Mononuclear cell (primary cell): ENCODE data around the gene REEP5. TPM values are rescaled to one million over a fixed set of nuclear protein-coding genes. Genes with fewer than 3 reads are reported as not detected.
"Not testable (repeated sequence)": the region's sequence is repeated elsewhere in the genome, so short reads cannot be mapped to it uniquely, and the experiment has no call there.

ENCODE experiments used
- H3K27me3 ChIP-seq: 2 replicates; pipeline ENCODE4 v1.6.0; 2011; ENCODE audit warnings: low read length, control low read depth; ENCODE audit not compliant: insufficient read depth
- H3K4me1 ChIP-seq: 2 replicates; pipeline ENCODE4 v1.5.1; 2011; ENCODE audit warnings: mild to moderate bottlenecking, low read length, control low read depth; ENCODE audit not compliant: insufficient read depth
- H3K4me3 ChIP-seq: 2 replicates; pipeline ENCODE4 v1.5.1; 2011; ENCODE audit warnings: mild to moderate bottlenecking, low read length, moderate library complexity
- H3K9me3 ChIP-seq: 2 replicates; pipeline ENCODE4 v1.5.1; 2011; ENCODE audit warnings: low read depth, mild to moderate bottlenecking, control low read depth, low read length
- total RNA-seq: library from RNA; depleted of rRNA; stranded (reverse); fragments of >200 nt; gene quantifications from one replicate; pipeline ENCODE4 v1.2.3, GENCODE V29; 2012

The REEP5 gene
- total RNA-seq, 1 donor: 13.1 TPM

GRCh38 chr5:112918136-112918535, 3.9 kb downstream of the REEP5 start:
- Histone ChIP-seq H3K4me3 (no peak overlapping the region), H3K9me3 (no peaks in the 10 kb centered on the region), H3K27me3 (no peaks in the 10 kb centered on the region), H3K4me1 (peaks cover 62% of the 10 kb centered on the region)

- no peaks in the 10 kb centered on the region for H3K9me3 ChIP-seq
- H3K4me3 ChIP-seq: no peak overlapping the region
- no peaks in the 10 kb centered on the region for H3K27me3 ChIP-seq
- H3K4me1 ChIP-seq: peaks cover 59% of the 10 kb centered on the region
Measured at GRCh38 chr5:112917453-112917995, 4.5 kb downstream of the REEP5 start.

- peaks cover 53% of the 10 kb centered on the region for H3K4me1 ChIP-seq
- H3K9me3 ChIP-seq: no peaks in the 10 kb centered on the region
- no peaks in the 10 kb centered on the region for H3K27me3 ChIP-seq
- no peak overlapping the region for H3K4me3 ChIP-seq
Measured at GRCh38 chr5:112915831-112916230, 6.2 kb downstream of the REEP5 start.

- H3K4me3 ChIP-seq: no peak overlapping the region
- H3K9me3 ChIP-seq: no peaks in the 10 kb centered on the region
- no peaks in the 10 kb centered on the region for H3K27me3 ChIP-seq
- H3K4me1 ChIP-seq: peaks cover 42% of the 10 kb centered on the region
Measured at GRCh38 chr5:112914584-112914983, 7.4 kb downstream of the REEP5 start.

- Histone ChIP-seq H3K27me3 (no peaks in the 10 kb centered on the region), H3K4me1 (peaks cover 13% of the 10 kb centered on the region), H3K9me3 (no peaks in the 10 kb centered on the region), H3K4me3 (no peak overlapping the region)
Measured at GRCh38 chr5:112910529-112910928, 11.5 kb downstream of the REEP5 start.

GRCh38 chr5:112908854-112909253, 13.2 kb downstream of the REEP5 start:
- peaks cover 18% of the 10 kb centered on the region for H3K4me1 ChIP-seq
- H3K9me3 ChIP-seq: no peaks in the 10 kb centered on the region
- H3K27me3 ChIP-seq: no peaks in the 10 kb centered on the region
- H3K4me3 ChIP-seq: no peak overlapping the region

- Histone ChIP-seq H3K4me1 (peaks cover 8% of the 10 kb centered on the region), H3K27me3 (no peaks in the 10 kb centered on the region), H3K4me3 (no peak overlapping the region), H3K9me3 (no peaks in the 10 kb centered on the region)
Measured at GRCh38 chr5:112907166-112907631, 14.8 kb downstream of the REEP5 start.

GRCh38 chr5:112906637-112907036, 15.4 kb downstream of the REEP5 start:
- Histone ChIP-seq H3K4me1 (peaks cover 8% of the 10 kb centered on the region), H3K9me3 (no peaks in the 10 kb centered on the region), H3K27me3 (no peaks in the 10 kb centered on the region), H3K4me3 (no peak overlapping the region)

GRCh38 chr5:112904996-112905395, 17.0 kb downstream of the REEP5 start:
- not testable (repeated sequence) for H3K4me1 ChIP-seq, H3K9me3 ChIP-seq, H3K4me3 ChIP-seq, H3K27me3 ChIP-seq

GRCh38 chr5:112902561-112902960, 19.5 kb downstream of the REEP5 start:
- Histone ChIP-seq H3K9me3 (no peaks in the 10 kb centered on the region), H3K27me3 (no peaks in the 10 kb centered on the region), H3K4me3 (no peak overlapping the region), H3K4me1 (peaks cover 8% of the 10 kb centered on the region)

- Histone ChIP-seq H3K4me3 (no peak overlapping the region), H3K4me1 (no peaks in the 10 kb centered on the region), H3K27me3 (no peaks in the 10 kb centered on the region), H3K9me3 (no peaks in the 10 kb centered on the region)
Measured at GRCh38 chr5:112895682-112896081, 26.3 kb downstream of the REEP5 start.

GRCh38 chr5:112892776-112893175, 29.3 kb downstream of the REEP5 start:
- Histone ChIP-seq H3K4me1 (no peaks in the 10 kb centered on the region), H3K9me3 (no peaks in the 10 kb centered on the region), H3K4me3 (no peak overlapping the region), H3K27me3 (no peaks in the 10 kb centered on the region)

GRCh38 chr5:112892066-112892465, 30.0 kb downstream of the REEP5 start:
- not testable (repeated sequence) for H3K27me3 ChIP-seq

GRCh38 chr5:112886975-112887374, 35.1 kb downstream of the REEP5 start:
- H3K4me3 ChIP-seq: no peak overlapping the region
- no peaks in the 10 kb centered on the region for H3K27me3 ChIP-seq
- peaks cover 5% of the 10 kb centered on the region for H3K4me1 ChIP-seq
- H3K9me3 ChIP-seq: no peaks in the 10 kb centered on the region

More at GRCh38 chr5:112892066-112892465, 30.0 kb downstream of the REEP5 start:
- not testable (repeated sequence) for H3K9me3 ChIP-seq, H3K4me1 ChIP-seq, H3K4me3 ChIP-seq

GRCh38 chr5:112885001-112885400, 37.0 kb downstream of the REEP5 start:
- no peaks in the 10 kb centered on the region for H3K9me3 ChIP-seq
- H3K4me1 ChIP-seq: peaks cover 5% of the 10 kb centered on the region
- no peaks in the 10 kb centered on the region for H3K27me3 ChIP-seq
- H3K4me3 ChIP-seq: no peak overlapping the region

- no peaks in the 10 kb centered on the region for H3K9me3 ChIP-seq
- no peaks in the 10 kb centered on the region for H3K27me3 ChIP-seq
- H3K4me1 ChIP-seq: peaks cover 13% of the 10 kb centered on the region
- no peak overlapping the region for H3K4me3 ChIP-seq
Measured at GRCh38 chr5:112883192-112883591, 38.8 kb downstream of the REEP5 start.
